ENCODE measurements around the gene MORN1. TPM values are rescaled to one million over a fixed set of nuclear protein-coding genes. Genes with fewer than 3 reads are reported as not detected.

The MORN1 gene
- total RNA-seq, 1 donor from 2014 or later = 18.4 TPM

DNA sequence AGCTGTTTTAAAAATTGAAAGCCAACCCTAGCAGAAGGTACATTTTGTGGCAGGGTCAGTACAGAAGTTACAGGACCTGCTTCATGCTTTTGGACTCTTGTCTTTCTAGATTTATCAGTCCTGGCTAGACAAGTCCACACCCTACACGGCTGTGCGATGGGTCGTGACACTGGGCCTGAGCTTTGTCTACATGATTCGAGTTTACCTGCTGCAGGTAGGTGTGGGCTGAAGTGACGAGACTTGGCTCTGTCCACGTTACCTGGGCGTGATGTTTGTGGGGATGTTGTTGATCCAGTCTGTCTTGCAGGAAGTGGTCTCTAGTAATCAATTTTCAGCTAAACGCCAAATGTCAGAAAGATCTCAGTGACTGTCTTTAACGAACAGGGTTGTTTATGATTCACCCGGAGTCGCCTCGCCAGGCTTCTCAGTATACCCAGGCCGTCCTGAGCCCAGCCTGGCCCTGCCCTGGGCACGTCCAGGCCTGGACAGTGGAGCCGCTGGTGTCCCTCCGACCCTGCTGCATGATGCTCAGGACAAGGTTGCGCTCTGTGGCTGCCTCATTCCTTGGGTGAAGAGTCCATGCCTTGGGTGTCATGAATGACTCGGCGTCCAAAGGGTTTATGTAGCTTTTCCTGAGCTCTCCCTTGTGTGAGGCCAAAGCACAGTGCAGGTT lies 5.8 kb upstream of the MORN1 start:
- Histone ChIP-seq H3K27ac (no peak overlapping the region), H3K27me3 (no peaks in the 10 kb centered on the region), H3K4me3 (no peak overlapping the region), H3K4me1 (peaks cover 4 to 12% of the 10 kb centered on the region in 2 donors), H3K36me3 (peaks cover 57 to 73% of the 10 kb centered on the region in 2 donors), H3K9me3 (no peaks in the 10 kb centered on the region)
- intact Hi-C loops (cut with DNase I) = no loop called here
- DNase-seq (ENCODE audit: low spot score in 2 of 2) = no peak
- TF ChIP-seq, protein P1, sequence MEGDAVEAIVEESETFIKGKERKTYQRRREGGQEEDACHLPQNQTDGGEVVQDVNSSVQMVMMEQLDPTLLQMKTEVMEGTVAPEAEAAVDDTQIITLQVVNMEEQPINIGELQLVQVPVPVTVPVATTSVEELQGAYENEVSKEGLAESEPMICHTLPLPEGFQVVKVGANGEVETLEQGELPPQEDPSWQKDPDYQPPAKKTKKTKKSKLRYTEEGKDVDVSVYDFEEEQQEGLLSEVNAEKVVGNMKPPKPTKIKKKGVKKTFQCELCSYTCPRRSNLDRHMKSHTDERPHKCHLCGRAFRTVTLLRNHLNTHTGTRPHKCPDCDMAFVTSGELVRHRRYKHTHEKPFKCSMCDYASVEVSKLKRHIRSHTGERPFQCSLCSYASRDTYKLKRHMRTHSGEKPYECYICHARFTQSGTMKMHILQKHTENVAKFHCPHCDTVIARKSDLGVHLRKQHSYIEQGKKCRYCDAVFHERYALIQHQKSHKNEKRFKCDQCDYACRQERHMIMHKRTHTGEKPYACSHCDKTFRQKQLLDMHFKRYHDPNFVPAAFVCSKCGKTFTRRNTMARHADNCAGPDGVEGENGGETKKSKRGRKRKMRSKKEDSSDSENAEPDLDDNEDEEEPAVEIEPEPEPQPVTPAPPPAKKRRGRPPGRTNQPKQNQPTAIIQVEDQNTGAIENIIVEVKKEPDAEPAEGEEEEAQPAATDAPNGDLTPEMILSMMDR (IDR thresholded peaks at IDR 0.05) = no peak

DNA sequence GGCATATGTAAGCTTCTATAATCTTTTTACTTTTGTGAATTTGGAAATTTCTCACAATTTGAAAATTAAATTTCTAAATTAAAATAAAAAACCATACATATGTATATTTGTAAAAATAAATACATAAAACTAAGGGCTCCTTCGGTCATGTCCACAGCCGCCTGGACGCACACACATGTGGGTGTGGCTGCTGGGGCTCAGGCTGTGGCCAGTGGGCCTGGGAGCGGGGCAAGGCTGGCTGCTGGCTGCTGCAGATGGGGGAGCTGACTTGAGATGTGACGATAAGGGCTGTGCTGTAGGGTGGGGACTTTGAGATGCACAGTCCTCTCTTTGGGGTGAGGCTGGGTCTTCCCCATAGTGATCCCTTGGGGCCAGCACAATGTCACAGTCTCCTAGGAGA lies 5.1 kb upstream of the MORN1 start:
- peaks cover 4 to 12% of the 10 kb centered on the region in 2 donors for H3K4me1 ChIP-seq
- H3K27me3 ChIP-seq = no peaks in the 10 kb centered on the region
- intact Hi-C loops (cut with DNase I) = no loop called here
- H3K36me3 ChIP-seq = peaks cover 50 to 67% of the 10 kb centered on the region in 2 donors
- TF ChIP-seq, protein P1 (IDR thresholded peaks at IDR 0.05) = no peak
- H3K27ac ChIP-seq = no peak overlapping the region
- H3K4me3 ChIP-seq = no peak overlapping the region
- DNase-seq (ENCODE audit: low spot score in 2 of 2) = no peak
- no peaks in the 10 kb centered on the region for H3K9me3 ChIP-seq

DNA sequence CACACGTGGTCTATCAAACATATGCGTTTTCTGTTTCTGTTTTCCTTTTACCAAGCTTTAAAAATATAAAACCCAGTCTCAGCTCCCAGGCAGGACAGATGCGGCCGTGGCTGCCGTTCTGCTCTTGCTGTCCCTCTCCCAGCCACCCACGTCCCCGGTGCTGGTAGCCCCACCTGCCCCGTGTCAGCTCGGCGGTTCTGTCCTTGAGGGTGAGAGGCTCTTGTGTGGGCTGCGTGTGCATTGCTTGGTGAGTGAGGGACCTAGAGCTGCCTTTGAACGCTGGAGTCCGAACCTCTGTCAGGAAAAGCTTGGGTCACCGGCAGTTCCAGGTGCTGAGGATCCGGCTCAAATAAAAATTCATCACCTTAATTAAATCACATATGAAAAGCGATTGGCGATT lies 4.7 kb upstream of the MORN1 start:
- H3K36me3 ChIP-seq = peaks cover 48 to 65% of the 10 kb centered on the region in 2 donors

DNA sequence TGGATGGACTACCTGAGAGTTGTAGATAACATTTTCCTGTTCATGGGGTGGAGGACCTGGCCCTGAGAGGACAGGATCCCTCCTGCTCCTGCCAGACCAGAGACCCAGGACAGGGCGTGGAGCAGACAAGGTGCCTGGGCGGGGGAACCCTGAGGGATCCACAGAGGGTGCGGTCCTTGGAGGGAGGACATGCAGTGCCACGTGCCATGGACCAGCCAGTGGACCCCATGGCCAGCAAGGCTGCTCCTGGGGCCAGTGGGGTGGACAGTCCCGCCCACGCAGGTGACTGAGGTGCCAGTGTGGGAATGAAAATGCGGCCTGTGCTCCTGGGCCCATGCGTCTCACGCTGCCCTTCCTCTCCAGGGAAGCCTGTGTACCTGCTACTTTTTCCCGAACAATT lies 3.9 kb upstream of the MORN1 start:
- DNase-seq (ENCODE audit: low spot score in 2 of 2) = no peak
- intact Hi-C loops (cut with DNase I) = no loop called here
- Histone ChIP-seq H3K27me3 (no peaks in the 10 kb centered on the region), H3K4me3 (no peak overlapping the region), H3K36me3 (peaks cover 47 to 57% of the 10 kb centered on the region in 2 donors), H3K9me3 (no peaks in the 10 kb centered on the region), H3K27ac (no peak overlapping the region), H3K4me1 (peaks cover 4 to 18% of the 10 kb centered on the region in 2 donors)
- TF ChIP-seq, protein P1 (IDR thresholded peaks at IDR 0.05) = no peak

More for the DNA sequence above, 4.7 kb upstream of the MORN1 start:
- H3K4me1 ChIP-seq = peaks cover 4 to 12% of the 10 kb centered on the region in 2 donors
- H3K9me3 ChIP-seq = no peaks in the 10 kb centered on the region
- no peak overlapping the region for H3K4me3 ChIP-seq
- intact Hi-C loops (cut with DNase I) = no loop called here
- TF ChIP-seq, protein P1 (IDR thresholded peaks at IDR 0.05) = no peak
- no peaks in the 10 kb centered on the region for H3K27me3 ChIP-seq
- no peak for DNase-seq (ENCODE audit: low spot score in 2 of 2)
- no peak overlapping the region for H3K27ac ChIP-seq

DNA sequence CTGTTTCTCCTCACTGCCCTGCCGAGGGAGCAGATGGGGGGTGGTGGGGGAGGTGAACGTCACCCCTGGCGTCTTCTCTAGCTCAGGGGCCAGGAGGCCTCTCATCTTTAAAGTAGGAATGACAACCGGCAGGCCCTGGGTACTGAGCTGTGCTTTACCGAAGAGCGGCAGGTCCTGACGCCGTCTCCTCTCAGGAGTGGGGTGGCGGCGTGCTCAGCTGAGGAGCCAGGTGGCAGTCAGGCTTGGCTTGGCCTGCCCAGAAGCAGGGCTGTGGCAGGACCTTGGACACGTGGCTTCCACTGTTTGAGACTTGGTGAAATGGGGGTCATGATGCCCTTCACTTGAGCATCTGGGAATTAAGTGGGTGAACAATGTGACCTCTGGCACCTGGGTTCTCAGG lies 3.4 kb upstream of the MORN1 start:
- H3K27me3 ChIP-seq = no peaks in the 10 kb centered on the region
- no peak overlapping the region for H3K27ac ChIP-seq
- peaks cover 4 to 18% of the 10 kb centered on the region in 2 donors for H3K4me1 ChIP-seq
- DNase-seq (ENCODE audit: low spot score in 2 of 2) = no peak
- intact Hi-C loops (cut with DNase I) = no loop called here
- H3K4me3 ChIP-seq = no peak overlapping the region
- peaks cover 42 to 52% of the 10 kb centered on the region in 2 donors for H3K36me3 ChIP-seq
- TF ChIP-seq, protein P1 (IDR thresholded peaks at IDR 0.05) = no peak
- H3K9me3 ChIP-seq = no peaks in the 10 kb centered on the region
